ENCODE measurements around the gene KCNIP1.

The KCNIP1 gene

DNA sequence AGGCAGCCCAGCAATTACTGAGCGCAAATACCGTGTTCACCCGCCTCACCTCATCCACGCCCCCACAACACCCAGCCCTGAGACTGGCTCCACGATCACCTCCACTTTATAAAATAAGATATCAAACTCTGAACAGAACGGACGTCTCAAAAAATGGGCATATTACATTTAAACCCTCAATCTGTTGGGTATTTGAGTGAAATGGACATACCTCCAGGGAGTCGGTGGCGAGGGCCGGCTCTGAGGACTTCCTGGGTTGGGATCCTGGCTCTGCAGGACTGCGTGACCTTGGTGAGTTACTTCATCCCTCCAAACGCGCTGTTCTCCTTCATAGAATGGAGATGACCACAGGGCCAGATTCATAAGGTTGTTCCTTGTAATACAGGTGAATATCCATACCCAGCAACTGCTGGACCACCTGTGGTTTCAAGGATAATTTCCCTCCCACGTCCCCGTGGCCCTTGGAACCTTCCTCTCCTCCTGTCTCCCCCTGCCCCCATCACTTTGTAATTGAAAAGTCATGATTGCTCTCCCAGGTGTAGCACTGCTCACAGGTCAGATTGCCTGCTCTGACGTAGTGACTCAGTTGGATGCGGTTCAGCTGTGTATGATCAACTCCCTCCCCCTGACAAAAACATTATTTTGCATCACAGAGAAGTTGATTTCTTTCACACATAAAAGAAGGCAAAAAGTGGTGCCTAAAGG is 135.6 kb downstream of the KCNIP1 start (continued):
- TF ChIP-seq, protein P1, sequence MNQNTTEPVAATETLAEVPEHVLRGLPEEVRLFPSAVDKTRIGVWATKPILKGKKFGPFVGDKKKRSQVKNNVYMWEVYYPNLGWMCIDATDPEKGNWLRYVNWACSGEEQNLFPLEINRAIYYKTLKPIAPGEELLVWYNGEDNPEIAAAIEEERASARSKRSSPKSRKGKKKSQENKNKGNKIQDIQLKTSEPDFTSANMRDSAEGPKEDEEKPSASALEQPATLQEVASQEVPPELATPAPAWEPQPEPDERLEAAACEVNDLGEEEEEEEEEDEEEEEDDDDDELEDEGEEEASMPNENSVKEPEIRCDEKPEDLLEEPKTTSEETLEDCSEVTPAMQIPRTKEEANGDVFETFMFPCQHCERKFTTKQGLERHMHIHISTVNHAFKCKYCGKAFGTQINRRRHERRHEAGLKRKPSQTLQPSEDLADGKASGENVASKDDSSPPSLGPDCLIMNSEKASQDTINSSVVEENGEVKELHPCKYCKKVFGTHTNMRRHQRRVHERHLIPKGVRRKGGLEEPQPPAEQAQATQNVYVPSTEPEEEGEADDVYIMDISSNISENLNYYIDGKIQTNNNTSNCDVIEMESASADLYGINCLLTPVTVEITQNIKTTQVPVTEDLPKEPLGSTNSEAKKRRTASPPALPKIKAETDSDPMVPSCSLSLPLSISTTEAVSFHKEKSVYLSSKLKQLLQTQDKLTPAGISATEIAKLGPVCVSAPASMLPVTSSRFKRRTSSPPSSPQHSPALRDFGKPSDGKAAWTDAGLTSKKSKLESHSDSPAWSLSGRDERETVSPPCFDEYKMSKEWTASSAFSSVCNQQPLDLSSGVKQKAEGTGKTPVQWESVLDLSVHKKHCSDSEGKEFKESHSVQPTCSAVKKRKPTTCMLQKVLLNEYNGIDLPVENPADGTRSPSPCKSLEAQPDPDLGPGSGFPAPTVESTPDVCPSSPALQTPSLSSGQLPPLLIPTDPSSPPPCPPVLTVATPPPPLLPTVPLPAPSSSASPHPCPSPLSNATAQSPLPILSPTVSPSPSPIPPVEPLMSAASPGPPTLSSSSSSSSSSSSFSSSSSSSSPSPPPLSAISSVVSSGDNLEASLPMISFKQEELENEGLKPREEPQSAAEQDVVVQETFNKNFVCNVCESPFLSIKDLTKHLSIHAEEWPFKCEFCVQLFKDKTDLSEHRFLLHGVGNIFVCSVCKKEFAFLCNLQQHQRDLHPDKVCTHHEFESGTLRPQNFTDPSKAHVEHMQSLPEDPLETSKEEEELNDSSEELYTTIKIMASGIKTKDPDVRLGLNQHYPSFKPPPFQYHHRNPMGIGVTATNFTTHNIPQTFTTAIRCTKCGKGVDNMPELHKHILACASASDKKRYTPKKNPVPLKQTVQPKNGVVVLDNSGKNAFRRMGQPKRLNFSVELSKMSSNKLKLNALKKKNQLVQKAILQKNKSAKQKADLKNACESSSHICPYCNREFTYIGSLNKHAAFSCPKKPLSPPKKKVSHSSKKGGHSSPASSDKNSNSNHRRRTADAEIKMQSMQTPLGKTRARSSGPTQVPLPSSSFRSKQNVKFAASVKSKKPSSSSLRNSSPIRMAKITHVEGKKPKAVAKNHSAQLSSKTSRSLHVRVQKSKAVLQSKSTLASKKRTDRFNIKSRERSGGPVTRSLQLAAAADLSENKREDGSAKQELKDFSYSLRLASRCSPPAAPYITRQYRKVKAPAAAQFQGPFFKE (tag by site-specific recombination; IDR thresholded peaks at IDR 0.05; ENCODE audit: borderline replicate concordance) = no peak

DNA sequence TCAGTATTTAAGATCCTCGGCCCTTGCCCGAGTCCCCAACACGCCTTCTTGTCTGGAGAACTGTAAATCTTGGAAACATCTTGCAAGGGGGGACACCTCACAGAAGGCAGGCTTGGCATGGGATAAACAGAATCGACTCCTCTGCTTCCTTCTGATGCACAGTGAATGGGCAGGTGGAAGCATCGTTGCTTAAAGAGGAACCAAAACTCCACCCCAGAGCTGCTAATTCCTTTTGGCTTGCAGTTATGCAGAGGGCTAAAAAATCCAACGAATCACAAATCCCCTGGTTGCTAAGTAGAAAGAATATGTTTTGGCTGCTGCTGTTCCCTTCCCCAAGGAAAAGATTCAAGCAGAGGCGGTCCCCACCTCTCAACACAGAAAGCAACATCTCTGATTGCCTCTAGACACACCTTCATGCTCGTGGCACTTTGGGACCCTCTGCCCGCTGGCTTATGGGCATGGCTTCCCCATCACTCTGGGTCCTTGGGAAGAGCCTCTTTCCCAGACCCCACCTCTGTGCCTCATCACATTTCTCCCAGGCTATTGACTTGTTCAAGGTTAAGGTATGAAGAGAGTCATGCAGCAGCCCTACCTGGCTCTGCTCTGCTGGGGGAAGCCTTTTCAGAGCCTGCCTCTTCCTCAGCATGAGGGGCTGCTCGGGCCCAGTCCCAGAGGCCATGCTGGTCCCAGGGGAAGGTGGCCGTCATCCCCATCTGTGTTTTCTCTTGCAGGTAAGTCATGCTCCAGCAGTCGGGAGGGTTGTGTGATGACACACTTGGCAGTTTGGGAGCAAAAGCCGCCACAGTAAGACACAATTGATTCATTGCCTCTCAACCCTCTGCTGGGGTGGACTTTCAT is 137.1 kb downstream of the KCNIP1 start:
- H3K9me3 ChIP-seq (ENCODE audit: control insufficient read depth, insufficient read depth, low read depth, low read length) = no peaks in the 10 kb centered on the region
- TF ChIP-seq HOXA7 (CRISPR knock-in tag; IDR thresholded peaks at IDR 0.05; ENCODE audit: borderline replicate concordance) = no peak
- no peak for TF ChIP-seq ZNF19 (tag by site-specific recombination; IDR thresholded peaks at IDR 0.05; ENCODE audit: low read depth)
- no peak for TF ChIP-seq ZNF112 (tag by site-specific recombination; IDR thresholded peaks at IDR 0.05)
- TF ChIP-seq, protein P2, sequence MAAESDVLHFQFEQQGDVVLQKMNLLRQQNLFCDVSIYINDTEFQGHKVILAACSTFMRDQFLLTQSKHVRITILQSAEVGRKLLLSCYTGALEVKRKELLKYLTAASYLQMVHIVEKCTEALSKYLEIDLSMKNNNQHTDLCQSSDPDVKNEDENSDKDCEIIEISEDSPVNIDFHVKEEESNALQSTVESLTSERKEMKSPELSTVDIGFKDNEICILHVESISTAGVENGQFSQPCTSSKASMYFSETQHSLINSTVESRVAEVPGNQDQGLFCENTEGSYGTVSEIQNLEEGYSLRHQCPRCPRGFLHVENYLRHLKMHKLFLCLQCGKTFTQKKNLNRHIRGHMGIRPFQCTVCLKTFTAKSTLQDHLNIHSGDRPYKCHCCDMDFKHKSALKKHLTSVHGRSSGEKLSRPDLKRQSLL (tag by site-specific recombination; IDR thresholded peaks at IDR 0.05) = no peak
- TF ChIP-seq, protein P3, sequence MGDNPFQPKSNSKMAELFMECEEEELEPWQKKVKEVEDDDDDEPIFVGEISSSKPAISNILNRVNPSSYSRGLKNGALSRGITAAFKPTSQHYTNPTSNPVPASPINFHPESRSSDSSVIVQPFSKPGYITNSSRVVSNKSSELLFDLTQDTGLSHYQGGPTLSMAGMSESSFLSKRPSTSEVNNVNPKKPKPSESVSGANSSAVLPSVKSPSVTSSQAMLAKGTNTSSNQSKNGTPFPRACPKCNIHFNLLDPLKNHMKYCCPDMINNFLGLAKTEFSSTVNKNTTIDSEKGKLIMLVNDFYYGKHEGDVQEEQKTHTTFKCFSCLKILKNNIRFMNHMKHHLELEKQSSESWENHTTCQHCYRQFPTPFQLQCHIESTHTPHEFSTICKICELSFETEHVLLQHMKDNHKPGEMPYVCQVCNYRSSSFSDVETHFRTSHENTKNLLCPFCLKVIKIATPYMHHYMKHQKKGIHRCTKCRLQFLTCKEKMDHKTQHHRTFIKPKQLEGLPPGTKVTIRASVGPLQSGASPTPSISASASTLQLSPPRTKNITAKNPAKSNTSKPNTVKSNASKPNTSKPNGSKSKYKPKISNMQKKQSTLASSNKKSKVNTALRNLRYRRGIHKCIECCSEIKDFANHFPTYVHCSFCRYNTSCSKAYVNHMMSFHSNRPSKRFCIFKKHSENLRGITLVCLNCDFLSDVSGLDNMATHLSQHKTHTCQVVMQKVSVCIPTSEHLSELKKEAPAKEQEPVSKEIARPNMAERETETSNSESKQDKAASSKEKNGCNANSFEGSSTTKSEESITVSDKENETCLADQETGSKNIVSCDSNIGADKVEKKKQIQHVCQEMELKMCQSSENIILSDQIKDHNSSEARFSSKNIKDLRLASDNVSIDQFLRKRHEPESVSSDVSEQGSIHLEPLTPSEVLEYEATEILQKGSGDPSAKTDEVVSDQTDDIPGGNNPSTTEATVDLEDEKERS (tag by site-specific recombination; IDR thresholded peaks at IDR 0.05) = no peak
- no peak for TF ChIP-seq ZNF701 (tag by site-specific recombination; IDR thresholded peaks at IDR 0.05)
- TF ChIP-seq, protein P4, sequence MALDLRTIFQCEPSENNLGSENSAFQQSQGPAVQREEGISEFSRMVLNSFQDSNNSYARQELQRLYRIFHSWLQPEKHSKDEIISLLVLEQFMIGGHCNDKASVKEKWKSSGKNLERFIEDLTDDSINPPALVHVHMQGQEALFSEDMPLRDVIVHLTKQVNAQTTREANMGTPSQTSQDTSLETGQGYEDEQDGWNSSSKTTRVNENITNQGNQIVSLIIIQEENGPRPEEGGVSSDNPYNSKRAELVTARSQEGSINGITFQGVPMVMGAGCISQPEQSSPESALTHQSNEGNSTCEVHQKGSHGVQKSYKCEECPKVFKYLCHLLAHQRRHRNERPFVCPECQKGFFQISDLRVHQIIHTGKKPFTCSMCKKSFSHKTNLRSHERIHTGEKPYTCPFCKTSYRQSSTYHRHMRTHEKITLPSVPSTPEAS (tag by site-specific recombination; IDR thresholded peaks at IDR 0.05) = no peak
- ChIA-PET CTCF (interaction anchor here (1.4 to 3.9 kb wide), 2 partner anchors 20 to 150 kb away, joined by 3 to 74 read pairs; no protein-coding TSS in a partner anchor), POLR2A (no interaction called here)
- H3K36me3 ChIP-seq (ENCODE audit: control insufficient read depth in 2 of 2, insufficient read depth in 1 of 2, low read length in 2 of 2) = no peaks in the 10 kb centered on the region
- H3K4me3 ChIP-seq (ENCODE audit: low read depth, low read length) = no peak overlapping the region
- H3K27ac ChIP-seq (ENCODE audit: extremely low read depth, low read depth, low read length) = no peak overlapping the region
- H3K4me1 ChIP-seq (ENCODE audit: control insufficient read depth, insufficient read depth, low read length) = no peaks in the 10 kb centered on the region

All from HEK293 (cell line).